IMR-90 (cell line): ENCODE results near the gene TRIO. TPM values are rescaled to one million over a fixed set of nuclear protein-coding genes. Genes with fewer than 3 reads are reported as not detected.

ENCODE experiments used
- ATAC-seq: fragments of 200-7000 bp; cut with Tn5 transposase; 2 replicates; pipeline ENCODE4 v1.9.1; 2020; ENCODE audit warnings: low read depth, mild to moderate bottlenecking, moderate library complexity
- BruUV-seq: library from RNA; stranded (reverse); fragments of 400-500 nt; replicated peaks from 2 replicates; lab custom pipeline; 2021; lab: Mats Ljungman, UMichigan
- CTCF ChIA-PET: fragments of 300-600 bp; formaldehyde crosslinking; extraction: SDS; loops from one replicate; lab custom pipeline; 2021; ENCODE audit warnings: antibody characterized with exemption; lab: Yijun Ruan, JAX
- POLR2A ChIA-PET: fragments of 300-600 bp; sonication (Branson Sonifier 250); formaldehyde crosslinking; loops from one replicate; lab custom pipeline; 2022; ENCODE audit warnings: antibody characterized with exemption; ENCODE audit not compliant: unreplicated experiment; lab: Charles Lee
- DNase-seq: peaks from one replicate; pipeline ENCODE4 v3.0.0; 2013
- H2AFZ ChIP-seq: replicated peaks from 2 replicates; pipeline ENCODE3; 2013; ENCODE audit warnings: low read length, mild to moderate bottlenecking; ENCODE audit not compliant: poor library complexity
- H2AK5ac ChIP-seq: 2 replicates; pipeline ENCODE4 v1.6.1; 2013; ENCODE audit warnings: low read depth, low read length, inconsistent platforms
- H2AK9ac ChIP-seq: replicated peaks from 2 replicates; pipeline ENCODE3; 2013; ENCODE audit warnings: mild to moderate bottlenecking, low read depth, low read length, moderate library complexity; ENCODE audit not compliant: poor library complexity
- H2BK120ac ChIP-seq: 2 replicates; pipeline ENCODE4 v1.6.1; 2013; ENCODE audit warnings: low read depth, low read length, inconsistent platforms
- H2BK15ac ChIP-seq: 3 replicates; pipeline ENCODE4 v1.6.1; 2013; ENCODE audit warnings: low read depth, low read length, inconsistent platforms
- H2BK20ac ChIP-seq: 2 replicates; pipeline ENCODE4 v1.6.1; 2013; ENCODE audit warnings: low read depth, mild to moderate bottlenecking, inconsistent platforms, low read length, moderate library complexity
- H2BK5ac ChIP-seq: 2 replicates; pipeline ENCODE4 v1.6.1; 2013; ENCODE audit warnings: mild to moderate bottlenecking, low read depth, low read length, inconsistent platforms; ENCODE audit not compliant: poor library complexity, severe bottlenecking
- H3K14ac ChIP-seq: replicated peaks from 2 replicates; pipeline ENCODE4 v1.6.1; 2013; ENCODE audit warnings: low read depth, low read length, inconsistent platforms
- H3K18ac ChIP-seq: 2 replicates; pipeline ENCODE4 v1.6.1; 2013; ENCODE audit warnings: low read depth, low read length, control low read depth
- H3K23ac ChIP-seq: 2 replicates; pipeline ENCODE4 v1.6.1; 2013; ENCODE audit warnings: low read depth, low read length, inconsistent platforms
- H3K27ac ChIP-seq: 2 replicates; pipeline ENCODE4 v1.5.1; 2013; ENCODE audit warnings: mild to moderate bottlenecking, control low read depth, low read length; ENCODE audit not compliant: insufficient read depth
- H3K27me3 ChIP-seq: 2 replicates; pipeline ENCODE4 v1.6.1; 2013; ENCODE audit warnings: low read length; ENCODE audit not compliant: control insufficient read depth, insufficient read depth
- H3K36me3 ChIP-seq: 2 replicates; pipeline ENCODE4 v1.6.1; 2013; ENCODE audit warnings: low read length, mixed read lengths; ENCODE audit not compliant: control insufficient read depth, insufficient read depth
- H3K4ac ChIP-seq: 2 replicates; pipeline ENCODE4 v1.6.1; 2013; ENCODE audit warnings: low read depth, low read length, inconsistent platforms
- H3K4me1 ChIP-seq: 2 replicates; pipeline ENCODE4 v1.6.1; 2013; ENCODE audit warnings: low read length, mixed read lengths; ENCODE audit not compliant: control insufficient read depth, insufficient read depth
- H3K4me2 ChIP-seq: 2 replicates; pipeline ENCODE4 v1.6.1; 2013; ENCODE audit warnings: low read depth, mild to moderate bottlenecking, control low read depth, low read length, moderate library complexity
- H3K4me3 ChIP-seq: 2 replicates; pipeline ENCODE4 v1.5.1; 2013; ENCODE audit warnings: low read depth, mild to moderate bottlenecking, control low read depth, low read length, moderate library complexity; ENCODE audit not compliant: insufficient read depth
- H3K56ac ChIP-seq: 2 replicates; pipeline ENCODE4 v1.6.1; 2013; ENCODE audit warnings: low read length, inconsistent platforms; ENCODE audit not compliant: insufficient read depth; ENCODE audit errors: extremely low read depth
- H3K79me1 ChIP-seq, 2 experiments: 2 replicates each; pipeline ENCODE4 v1.6.1; 2013; ENCODE audit warnings: low read length in 2 of 2, inconsistent platforms in 1 of 2, low read depth in 1 of 2
- H3K9ac ChIP-seq: 2 replicates; pipeline ENCODE4 v1.6.1; 2013; ENCODE audit warnings: low read depth, low read length, control low read depth
- H3K9me1 ChIP-seq: 2 replicates; pipeline ENCODE4 v1.6.1; 2013; ENCODE audit warnings: low read length, inconsistent platforms; ENCODE audit not compliant: insufficient read depth
- H3K9me3 ChIP-seq: 2 replicates; pipeline ENCODE4 v1.6.1; 2013; ENCODE audit warnings: low read length; ENCODE audit not compliant: control insufficient read depth, insufficient read depth
- H4K20me1 ChIP-seq: 2 replicates; pipeline ENCODE4 v1.6.1; 2013; ENCODE audit warnings: low read length, inconsistent platforms; ENCODE audit not compliant: insufficient read depth
- H4K5ac ChIP-seq: 2 replicates; pipeline ENCODE4 v1.6.1; 2013; ENCODE audit warnings: mild to moderate bottlenecking, low read depth, low read length, control low read depth
- H4K8ac ChIP-seq, 2 experiments: 2 replicates each; pipeline ENCODE4 v1.6.1; 2013; ENCODE audit warnings: low read depth in 2 of 2, low read length in 2 of 2, control low read depth in 1 of 2, inconsistent platforms in 1 of 2
- H4K91ac ChIP-seq: 2 replicates; pipeline ENCODE4 v1.6.1; 2013; ENCODE audit warnings: low read depth, low read length, inconsistent platforms; ENCODE audit not compliant: insufficient read depth
- CEBPB ChIP-seq: IDR thresholded peaks from 2 replicates; pipeline ENCODE4 v1.6.1; 2012; ENCODE audit warnings: low read depth, low read length, improper control_type of control experiment
- FOS ChIP-seq: fragments of 150-350 bp; IDR thresholded peaks from 2 replicates; pipeline ENCODE4 v1.6.1; 2016; ENCODE audit warnings: low read depth, low read length
- MAFK ChIP-seq: IDR thresholded peaks from 2 replicates; pipeline ENCODE4 v1.6.1; 2012; ENCODE audit warnings: low read depth, low read length, improper control_type of control experiment
- NFE2L2 ChIP-seq: fragments of 150-350 bp; IDR thresholded peaks from 2 replicates; pipeline ENCODE4 v1.6.1; 2016; ENCODE audit warnings: low read depth, mild to moderate bottlenecking, low read length
- POLR2A ChIP-seq: IDR thresholded peaks from 2 replicates; pipeline ENCODE4 v1.6.1; 2012; ENCODE audit warnings: mild to moderate bottlenecking, low read depth, low read length
- RAD21 ChIP-seq: IDR thresholded peaks from 2 replicates; pipeline ENCODE4 v1.6.1; 2012; ENCODE audit warnings: low read length, improper control_type of control experiment
- RCOR1 ChIP-seq: IDR thresholded peaks from 2 replicates; pipeline ENCODE4 v1.6.1; 2012; ENCODE audit warnings: mild to moderate bottlenecking, low read length, improper control_type of control experiment; ENCODE audit not compliant: insufficient replicate concordance
- SMC3 ChIP-seq: fragments of 150-350 bp; IDR thresholded peaks from 2 replicates; pipeline ENCODE4 v1.6.1; 2016; ENCODE audit warnings: low read depth, mild to moderate bottlenecking, antibody characterized with exemption, low read length, moderate library complexity
- USF2 ChIP-seq: fragments of 150-350 bp; IDR thresholded peaks from 2 replicates; pipeline ENCODE4 v1.6.1; 2017; ENCODE audit warnings: mild to moderate bottlenecking, antibody characterized with exemption, low read length, low read depth
- WGBS, 2 experiments: methylation state at CpG; one replicate each; pipeline versions ENCODE4 v1.1.5 to v1.1.7; 2013; ENCODE audit warnings: missing lambda C conversion rate in 2 of 2; ENCODE audit not compliant: insufficient read length in 1 of 2; ENCODE audit errors: extremely low coverage in 2 of 2; 5-methylcytosine and 5-hydroxymethylcytosine counted together
- dilution Hi-C: fragments of 300-500 bp; cut with HindIII; formaldehyde crosslinking; loops from one replicate; pipeline ENCODE4 v1.14.3; 2018; ENCODE audit warnings: low sequenced_read_pairs; ENCODE audit not compliant: unreplicated experiment
- in situ Hi-C: fragments of 300-500 bp; cut with MboI; formaldehyde crosslinking; loops from 3 replicates; pipeline ENCODE4 v1.14.3; 2019; ENCODE audit warnings: low sequenced_read_pairs, inconsistent platforms, mixed read lengths
- intact Hi-C: fragments of 100-400 bp; cut with micrococcal nuclease; formaldehyde crosslinking; loops from 2 replicates; pipeline ENCODE4 v1.10.0; 2022
- polyA plus RNA-seq, 3 experiments: library from polyadenylated mRNA; depleted of rRNA; stranded (reverse); fragments of >200 nt; gene quantifications; 2 replicates each; pipeline ENCODE4 v1.2.3, GENCODE V29; 2012; ENCODE audit warnings: low replicate concordance in 1 of 3
- total RNA-seq: library from RNA; depleted of rRNA; stranded (reverse); fragments of >200 nt; gene quantifications from 2 replicates; pipeline ENCODE4 v1.2.3, GENCODE V29; 2012
- TF ChIP-seq, protein P1 (sequence below): fragments of 150-350 bp; IDR thresholded peaks from 2 replicates; pipeline ENCODE4 v1.6.1; 2016; ENCODE audit warnings: low read depth, mild to moderate bottlenecking, low read length, moderate library complexity, borderline replicate concordance
- TF ChIP-seq, protein P2 (sequence below): conservative IDR thresholded peaks from 2 replicates; pipeline ENCODE4 v1.5.1; 2012; ENCODE audit warnings: mild to moderate bottlenecking, low read depth, low read length, improper control_type of control experiment

Gene TRIO
- total and polyA plus RNA-seq, 2 of the 4 experiments (the other 2 are of a cell fraction), result 206 to 522 TPM

- TF ChIP-seq USF2 (no peak), CEBPB (no peak)
Observed at GRCh38 chr5:14138608-14139540, 4.3 kb upstream of the TRIO start (continued).

GRCh38 chr5:14141764-14142163, 1.4 kb upstream of the TRIO start:
- intact Hi-C loops (loop anchor here (1.0 kb wide), 1 partner anchor 31 kb away; no protein-coding TSS in a partner anchor), dilution Hi-C loops (no loop called here), in situ Hi-C loops (loop anchor here (5.0 kb wide), 1 partner anchor 154 kb away; no protein-coding TSS in a partner anchor)
- H3K9ac ChIP-seq, result peak overlapping the region; percentile 91; the same call in 1 of the 2 replicates
- peaks cover 12% of the 10 kb centered on the region for H3K9me1 ChIP-seq
- H2BK15ac ChIP-seq, result peak overlapping the region; percentile 53
- H4K20me1 ChIP-seq, result peaks cover 22% of the 10 kb centered on the region
- peaks cover 11 to 31% of the 10 kb centered on the region in 2 experiments for H3K79me1 ChIP-seq
- peak overlapping the region; percentile 98 for H4K91ac ChIP-seq
- H3K4ac ChIP-seq, result peak overlapping the region; percentile 91
- peak overlapping the region; percentile 95 for H2BK120ac ChIP-seq
- H4K5ac ChIP-seq, result peak overlapping the region; percentile 87
- no CpG with 5 or more reads among the region's 3 CpGs for WGBS, 2 experiments
- ATAC-seq (no peak), DNase-seq (no peak)
- H3K4me2 ChIP-seq, result peak overlapping the region; percentile 90
- H2BK5ac ChIP-seq, result peak overlapping the region; percentile 99
- peaks cover 11% of the 10 kb centered on the region for H3K36me3 ChIP-seq
- peak overlapping the region; percentile 90 for H2AK5ac ChIP-seq
- no peak overlapping the region for H2AFZ ChIP-seq
- H3K14ac ChIP-seq, result peak overlapping the region; percentile 93
- peak overlapping the region; percentile 94; the same call in 1 of the 2 replicates for H3K4me3 ChIP-seq
- ChIA-PET CTCF (no interaction called here), POLR2A (interaction anchor here (0.6 kb wide), 1 partner anchor 24 kb away, joined by 7 read pairs; no protein-coding TSS in a partner anchor)
- peak overlapping the region; percentile 94 to 97; a peak in 3 of 4 replicates for H4K8ac ChIP-seq
- no TSS peak for BruUV-seq
- H2BK20ac ChIP-seq, result peak overlapping the region; percentile 85
- H3K56ac ChIP-seq, result peak overlapping the region; percentile 94; the same call in 1 of the 2 replicates
- H3K27ac ChIP-seq, result peak overlapping the region; percentile 91; the same call in 1 of the 2 replicates
- H2AK9ac ChIP-seq, result peak overlapping the region; percentile 43
- no peaks in the 10 kb centered on the region for H3K27me3 ChIP-seq
- H3K23ac ChIP-seq, result peak overlapping the region; percentile 94; the same call in 1 of the 2 replicates
- H3K18ac ChIP-seq, result peak overlapping the region; percentile 84
- H3K9me3 ChIP-seq, result no peaks in the 10 kb centered on the region
- H3K4me1 ChIP-seq, result peaks cover 10% of the 10 kb centered on the region
- no peak for TF ChIP-seq CEBPB
- no peak for TF ChIP-seq FOS
- no peak for TF ChIP-seq MAFK
- TF ChIP-seq RCOR1, result no peak
- no peak for TF ChIP-seq NFE2L2
- TF ChIP-seq, protein P1, sequence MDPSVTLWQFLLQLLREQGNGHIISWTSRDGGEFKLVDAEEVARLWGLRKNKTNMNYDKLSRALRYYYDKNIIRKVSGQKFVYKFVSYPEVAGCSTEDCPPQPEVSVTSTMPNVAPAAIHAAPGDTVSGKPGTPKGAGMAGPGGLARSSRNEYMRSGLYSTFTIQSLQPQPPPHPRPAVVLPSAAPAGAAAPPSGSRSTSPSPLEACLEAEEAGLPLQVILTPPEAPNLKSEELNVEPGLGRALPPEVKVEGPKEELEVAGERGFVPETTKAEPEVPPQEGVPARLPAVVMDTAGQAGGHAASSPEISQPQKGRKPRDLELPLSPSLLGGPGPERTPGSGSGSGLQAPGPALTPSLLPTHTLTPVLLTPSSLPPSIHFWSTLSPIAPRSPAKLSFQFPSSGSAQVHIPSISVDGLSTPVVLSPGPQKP, result no peak
- TF ChIP-seq SMC3, result no peak
- no peak for TF ChIP-seq POLR2A
- TF ChIP-seq RAD21, result no peak
- TF ChIP-seq, protein P2, sequence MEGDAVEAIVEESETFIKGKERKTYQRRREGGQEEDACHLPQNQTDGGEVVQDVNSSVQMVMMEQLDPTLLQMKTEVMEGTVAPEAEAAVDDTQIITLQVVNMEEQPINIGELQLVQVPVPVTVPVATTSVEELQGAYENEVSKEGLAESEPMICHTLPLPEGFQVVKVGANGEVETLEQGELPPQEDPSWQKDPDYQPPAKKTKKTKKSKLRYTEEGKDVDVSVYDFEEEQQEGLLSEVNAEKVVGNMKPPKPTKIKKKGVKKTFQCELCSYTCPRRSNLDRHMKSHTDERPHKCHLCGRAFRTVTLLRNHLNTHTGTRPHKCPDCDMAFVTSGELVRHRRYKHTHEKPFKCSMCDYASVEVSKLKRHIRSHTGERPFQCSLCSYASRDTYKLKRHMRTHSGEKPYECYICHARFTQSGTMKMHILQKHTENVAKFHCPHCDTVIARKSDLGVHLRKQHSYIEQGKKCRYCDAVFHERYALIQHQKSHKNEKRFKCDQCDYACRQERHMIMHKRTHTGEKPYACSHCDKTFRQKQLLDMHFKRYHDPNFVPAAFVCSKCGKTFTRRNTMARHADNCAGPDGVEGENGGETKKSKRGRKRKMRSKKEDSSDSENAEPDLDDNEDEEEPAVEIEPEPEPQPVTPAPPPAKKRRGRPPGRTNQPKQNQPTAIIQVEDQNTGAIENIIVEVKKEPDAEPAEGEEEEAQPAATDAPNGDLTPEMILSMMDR, result no peak
